ENCODE measurements around the gene BIRC3. TPM values are rescaled to one million over a fixed set of nuclear protein-coding genes. Genes with fewer than 3 reads are reported as not detected.

The BIRC3 gene
- total and polyA plus RNA-seq, 12 donors = 1.1 to 16.5 (median 5.4) TPM

- DNase-seq = no peak
- H3K4me3 ChIP-seq = no peak overlapping the region
- H3K27ac ChIP-seq = no peak overlapping the region
- TF ChIP-seq, protein P1, sequence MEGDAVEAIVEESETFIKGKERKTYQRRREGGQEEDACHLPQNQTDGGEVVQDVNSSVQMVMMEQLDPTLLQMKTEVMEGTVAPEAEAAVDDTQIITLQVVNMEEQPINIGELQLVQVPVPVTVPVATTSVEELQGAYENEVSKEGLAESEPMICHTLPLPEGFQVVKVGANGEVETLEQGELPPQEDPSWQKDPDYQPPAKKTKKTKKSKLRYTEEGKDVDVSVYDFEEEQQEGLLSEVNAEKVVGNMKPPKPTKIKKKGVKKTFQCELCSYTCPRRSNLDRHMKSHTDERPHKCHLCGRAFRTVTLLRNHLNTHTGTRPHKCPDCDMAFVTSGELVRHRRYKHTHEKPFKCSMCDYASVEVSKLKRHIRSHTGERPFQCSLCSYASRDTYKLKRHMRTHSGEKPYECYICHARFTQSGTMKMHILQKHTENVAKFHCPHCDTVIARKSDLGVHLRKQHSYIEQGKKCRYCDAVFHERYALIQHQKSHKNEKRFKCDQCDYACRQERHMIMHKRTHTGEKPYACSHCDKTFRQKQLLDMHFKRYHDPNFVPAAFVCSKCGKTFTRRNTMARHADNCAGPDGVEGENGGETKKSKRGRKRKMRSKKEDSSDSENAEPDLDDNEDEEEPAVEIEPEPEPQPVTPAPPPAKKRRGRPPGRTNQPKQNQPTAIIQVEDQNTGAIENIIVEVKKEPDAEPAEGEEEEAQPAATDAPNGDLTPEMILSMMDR (IDR thresholded peaks at IDR 0.05) = no peak
- peaks cover 0 to 13% (median 4%) of the 10 kb centered on the region in 9 donors for H3K4me1 ChIP-seq
- no peaks in the 10 kb centered on the region for H3K36me3 ChIP-seq
- H3K27me3 ChIP-seq = no peaks in the 10 kb centered on the region
- H3K9me3 ChIP-seq = no peaks in the 10 kb centered on the region
- 72% methylated on average over 3 of the region's 3 CpGs for WGBS, 2 donors
- no peak for ATAC-seq
- intact Hi-C loops (cut with DNase I) = loop anchor here in 9 of 10 donors (1.0 to 10.0 kb wide), 10 partner anchors 46 to 379 kb away; partner anchors contain the start of gene BIRC2 (in 2 of the 9)
Observed at GRCh38 chr11:102288725-102289083, 28.6 kb upstream of the BIRC3 start.

GRCh38 chr11:102289592-102289991 is 27.7 kb upstream of the BIRC3 start:
- WGBS, 2 donors = 50 to 62% methylated on average over 3 of the region's 3 CpGs
- intact Hi-C loops (cut with DNase I) = loop anchor here in 9 of 10 donors (2.0 to 10.0 kb wide), 9 partner anchors 45 to 378 kb away; partner anchors contain the start of gene BIRC2 (in 2 of the 9)

GRCh38 chr11:102291831-102292230 is 25.5 kb upstream of the BIRC3 start:
- Histone ChIP-seq H3K27ac (no peak overlapping the region), H3K9me3 (peaks cover 0 to 3% (median 0%) of the 10 kb centered on the region in 11 donors), H3K4me3 (no peak overlapping the region), H3K27me3 (no peaks in the 10 kb centered on the region), H3K36me3 (no peaks in the 10 kb centered on the region), H3K4me1 (peaks cover 0 to 22% (median 5%) of the 10 kb centered on the region in 9 donors)
- intact Hi-C loops (cut with DNase I) = loop anchor here in 3 of 10 donors (5.0 to 10.0 kb wide), 3 partner anchors 50 to 373 kb away; no protein-coding TSS in a partner anchor
- no peak for DNase-seq
- 68 to 82% methylated on average over 1 of the region's 1 CpG for WGBS, 2 donors
- ATAC-seq = no peak
- TF ChIP-seq, protein P1 (IDR thresholded peaks at IDR 0.05) = no peak

More at GRCh38 chr11:102289592-102289991, 27.7 kb upstream of the BIRC3 start:
- ATAC-seq = peak in 1 of 8 donors; percentile 42
- H3K9me3 ChIP-seq = no peaks in the 10 kb centered on the region
- H3K27me3 ChIP-seq = no peaks in the 10 kb centered on the region
- H3K27ac ChIP-seq = no peak overlapping the region
- TF ChIP-seq, protein P1 (IDR thresholded peaks at IDR 0.05) = no peak
- DNase-seq = no peak
- peaks cover 0 to 22% (median 5%) of the 10 kb centered on the region in 9 donors for H3K4me1 ChIP-seq
- H3K4me3 ChIP-seq = no peak overlapping the region
- H3K36me3 ChIP-seq = no peaks in the 10 kb centered on the region

- WGBS, 2 donors = 95% methylated on average over 6 of the region's 6 CpGs
- H3K27ac ChIP-seq = no peak overlapping the region
- H3K36me3 ChIP-seq = no peaks in the 10 kb centered on the region
- intact Hi-C loops (cut with DNase I) = loop anchor here in 3 of 10 donors (5.0 to 10.0 kb wide), 3 partner anchors 49 to 372 kb away; no protein-coding TSS in a partner anchor
- DNase-seq (no peak), ATAC-seq (no peak)
- H3K4me1 ChIP-seq = peaks cover 0 to 14% (median 5%) of the 10 kb centered on the region in 9 donors
- no peaks in the 10 kb centered on the region for H3K27me3 ChIP-seq
- H3K4me3 ChIP-seq = no peak overlapping the region
- TF ChIP-seq, protein P1 (IDR thresholded peaks at IDR 0.05) = no peak
- peaks cover 0 to 3% (median 0%) of the 10 kb centered on the region in 11 donors for H3K9me3 ChIP-seq
Observed at GRCh38 chr11:102292933-102293332, 24.4 kb upstream of the BIRC3 start.
